ENCODE data around the gene INPP4B.

GRCh38 chr4:142645475-142646108 is 200.5 kb downstream of the INPP4B start:
- TF ChIP-seq CTCF (conservative IDR thresholded peaks at IDR 0.05; ENCODE audit: low read depth, low read length) (no peak), POLR2A (IDR thresholded peaks at IDR 0.05; ENCODE audit: low read depth, low read length) (no peak), MAFK (IDR thresholded peaks at IDR 0.05; ENCODE audit: low read depth, low read length) (no peak), USF2 (IDR thresholded peaks at IDR 0.05; ENCODE audit: low read depth, low read length) (no peak), CEBPB (IDR thresholded peaks at IDR 0.05; ENCODE audit: low read depth, low read length) (no peak), RCOR1 (IDR thresholded peaks at IDR 0.05; ENCODE audit: insufficient replicate concordance, low read length) (no peak)
